ENCODE data around the gene DSC3.

DSC3 gene

GRCh38 chr18:30969670-30970170 is 72.8 kb downstream of the DSC3 start:
- no peak for DNase-seq

GRCh38 chr18:30967701-30968100 is 74.8 kb downstream of the DSC3 start:
- DNase-seq, result no peak

- no peak for DNase-seq
Observed at GRCh38 chr18:30965237-30965636, 77.3 kb downstream of the DSC3 start.

GRCh38 chr18:30960661-30961060 is 81.9 kb downstream of the DSC3 start:
- DNase-seq, result no peak

GRCh38 chr18:30957066-30957465 is 85.5 kb downstream of the DSC3 start:
- no peak for DNase-seq

- DNase-seq, result no peak
Observed at GRCh38 chr18:30954262-30954661, 88.3 kb downstream of the DSC3 start.

- no peak for DNase-seq
Observed at GRCh38 chr18:30945761-30946160, 96.8 kb downstream of the DSC3 start.

- DNase-seq, result no peak
Observed at GRCh38 chr18:30944773-30945417, 97.6 kb downstream of the DSC3 start.

- no peak for DNase-seq
Observed at GRCh38 chr18:30940952-30941539, 101.5 kb downstream of the DSC3 start.
